BJ (cell line): ENCODE results near the gene TUBB4B. TPM values are rescaled to one million over a fixed set of nuclear protein-coding genes. Genes with fewer than 3 reads are reported as not detected.
A peak's percentile ranks its signal among the peaks of the same experiment; 100 is the strongest.

Experiments
- CTCF ChIA-PET: fragments of 350-600 bp; formaldehyde crosslinking; extraction: SDS; loops from one replicate; lab custom pipeline; 2021; ENCODE audit warnings: antibody characterized with exemption, inconsistent platforms; lab: Yijun Ruan, JAX
- POLR2A ChIA-PET: fragments of 300-600 bp; sonication (Branson Sonifier 250); formaldehyde crosslinking; extraction: SDS; loops from one replicate; lab custom pipeline; 2021; ENCODE audit warnings: antibody characterized with exemption; lab: Charles Lee
- DNase-seq: peaks from one replicate; pipeline ENCODE4 v3.0.0-alpha.2; 2011; ENCODE audit warnings: low read depth
- H3K27me3 ChIP-seq: 2 replicates; pipeline ENCODE4 v1.6.0; 2011; ENCODE audit warnings: low read length; ENCODE audit not compliant: control insufficient read depth, insufficient read depth
- H3K36me3 ChIP-seq: 2 replicates; pipeline ENCODE4 v1.5.1; 2011; ENCODE audit warnings: low read length; ENCODE audit not compliant: control insufficient read depth, insufficient read depth
- H3K4me3 ChIP-seq: 2 replicates; pipeline ENCODE4 v1.5.1; 2011; ENCODE audit warnings: low read depth, mild to moderate bottlenecking, control low read depth, low read length
- polyA plus RNA-seq: library from polyadenylated mRNA; depleted of rRNA; stranded (reverse); fragments of >200 nt; gene quantifications from 2 replicates; pipeline ENCODE4 v1.2.3, GENCODE V29; 2011
- TF ChIP-seq, protein P1 (sequence below): IDR thresholded peaks from 2 replicates; pipeline ENCODE4 v1.5.1; 2011; ENCODE audit warnings: low read depth, mild to moderate bottlenecking, control low read depth, inconsistent platforms, low read length, moderate library complexity; ENCODE audit not compliant: insufficient read depth

TUBB4B gene
- polyA plus RNA-seq, 1 experiment: 385 TPM

GRCh38 chr9:137223078-137223970, 17.8 kb upstream of the TUBB4B start:
- POLR2A ChIA-PET: interaction anchor here (0.6 to 0.8 kb wide), 5 partner anchors 21 to 223 kb away, joined by 3 to 7 read pairs (median 4); no protein-coding TSS in a partner anchor
- Histone ChIP-seq H3K27me3 (no peaks in the 10 kb centered on the region), H3K36me3 (no peaks in the 10 kb centered on the region; the same call in 1 of the 2 replicates), H3K4me3 (peak overlapping the region; percentile 86)
- DNase-seq: peak; percentile 93
- TF ChIP-seq, protein P1, sequence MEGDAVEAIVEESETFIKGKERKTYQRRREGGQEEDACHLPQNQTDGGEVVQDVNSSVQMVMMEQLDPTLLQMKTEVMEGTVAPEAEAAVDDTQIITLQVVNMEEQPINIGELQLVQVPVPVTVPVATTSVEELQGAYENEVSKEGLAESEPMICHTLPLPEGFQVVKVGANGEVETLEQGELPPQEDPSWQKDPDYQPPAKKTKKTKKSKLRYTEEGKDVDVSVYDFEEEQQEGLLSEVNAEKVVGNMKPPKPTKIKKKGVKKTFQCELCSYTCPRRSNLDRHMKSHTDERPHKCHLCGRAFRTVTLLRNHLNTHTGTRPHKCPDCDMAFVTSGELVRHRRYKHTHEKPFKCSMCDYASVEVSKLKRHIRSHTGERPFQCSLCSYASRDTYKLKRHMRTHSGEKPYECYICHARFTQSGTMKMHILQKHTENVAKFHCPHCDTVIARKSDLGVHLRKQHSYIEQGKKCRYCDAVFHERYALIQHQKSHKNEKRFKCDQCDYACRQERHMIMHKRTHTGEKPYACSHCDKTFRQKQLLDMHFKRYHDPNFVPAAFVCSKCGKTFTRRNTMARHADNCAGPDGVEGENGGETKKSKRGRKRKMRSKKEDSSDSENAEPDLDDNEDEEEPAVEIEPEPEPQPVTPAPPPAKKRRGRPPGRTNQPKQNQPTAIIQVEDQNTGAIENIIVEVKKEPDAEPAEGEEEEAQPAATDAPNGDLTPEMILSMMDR: no peak
- CTCF ChIA-PET: interaction anchor here (0.5 to 5.6 kb wide), 8 partner anchors 9 to 275 kb away, joined by 3 to 36 read pairs (median 3); partner anchors contain the start of gene NPDC1

GRCh38 chr9:137224830-137225694, 16.0 kb upstream of the TUBB4B start, which contains the start of gene CYSRT1:
Gene CYSRT1, plus strand, starts transcription at chr9:137225174. Its CDS starts 448 bp downstream, at chr9:137225622.
- TF ChIP-seq, protein P1: no peak
- no peak for DNase-seq
- CTCF ChIA-PET: interaction anchor here (0.8 to 5.6 kb wide), 6 partner anchors 12 to 277 kb away, joined by 3 to 36 read pairs (median 6); partner anchors contain the start of genes ABCA2 and NPDC1
- Histone ChIP-seq H3K36me3 (no peaks in the 10 kb centered on the region; the same call in 1 of the 2 replicates), H3K27me3 (no peaks in the 10 kb centered on the region), H3K4me3 (peak within 1 kb of the TSS; percentile 86)
- POLR2A ChIA-PET: no interaction called here

- CTCF ChIA-PET: interaction anchor here (0.9 to 5.6 kb wide), 15 partner anchors 11 to 278 kb away, joined by 3 to 37 read pairs (median 11); partner anchors contain the start of genes ABCA2, DPP7, NPDC1 and SSNA1
- TF ChIP-seq, protein P1: no peak
Observed at GRCh38 chr9:137225699-137226331, 15.3 kb upstream of the TUBB4B start.

DNA sequence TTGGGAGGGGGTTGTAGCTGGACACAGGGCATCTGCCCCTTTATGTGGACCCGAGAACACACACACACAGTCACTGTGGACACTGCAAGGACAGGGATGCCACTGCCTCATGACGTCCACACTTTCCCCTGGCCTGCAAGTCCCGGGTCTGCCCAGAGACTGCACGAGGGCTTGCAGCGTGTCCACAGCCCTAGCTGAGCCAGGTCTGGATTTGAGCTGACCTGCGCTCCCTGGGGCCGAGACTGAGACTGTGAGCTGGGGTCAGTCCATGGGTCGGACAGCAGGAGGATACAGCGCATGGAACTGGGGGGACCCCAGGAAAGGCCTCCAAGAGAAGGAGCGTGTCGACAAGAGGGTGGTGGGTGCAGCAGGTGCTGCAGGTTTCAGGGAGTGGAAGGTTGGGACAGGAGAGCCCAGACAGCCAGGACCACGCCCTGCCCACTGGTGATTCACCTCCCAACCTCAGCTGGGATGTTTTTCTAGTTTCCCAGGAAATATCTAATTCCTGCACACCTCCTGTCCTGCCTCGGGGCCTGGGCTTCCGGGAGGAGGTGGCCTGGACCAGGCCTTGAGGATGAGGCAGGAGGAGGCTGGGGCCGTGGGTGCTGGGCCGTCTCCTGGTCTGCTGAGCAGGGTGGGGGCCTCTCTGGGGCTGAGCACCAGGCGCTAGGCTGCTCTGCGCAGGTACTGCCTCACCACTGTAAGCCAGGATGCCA, 14.6 kb upstream of the TUBB4B start:
- no peak for DNase-seq
- H3K27me3 ChIP-seq: no peaks in the 10 kb centered on the region
- no peak overlapping the region for H3K4me3 ChIP-seq
- ChIA-PET POLR2A (interaction anchor here (0.7 kb wide), 1 partner anchor 29 kb away, joined by 3 read pairs; no protein-coding TSS in a partner anchor), CTCF (interaction anchor here (0.9 to 4.2 kb wide), 20 partner anchors 11 to 278 kb away, joined by 3 to 37 read pairs (median 6); partner anchors contain the start of genes ABCA2, DPP7, NPDC1 and SSNA1)
- TF ChIP-seq, protein P1: no peak
- no peaks in the 10 kb centered on the region; the same call in 1 of the 2 replicates for H3K36me3 ChIP-seq

More at GRCh38 chr9:137225699-137226331, 15.3 kb upstream of the TUBB4B start:
- Histone ChIP-seq H3K27me3 (no peaks in the 10 kb centered on the region), H3K4me3 (no peak overlapping the region), H3K36me3 (no peaks in the 10 kb centered on the region; the same call in 1 of the 2 replicates)
- POLR2A ChIA-PET: no interaction called here
- no peak for DNase-seq
